ENCODE measurements around the gene CFAP74. TPM values are rescaled to one million over a fixed set of nuclear protein-coding genes. Genes with fewer than 3 reads are reported as not detected.

The CFAP74 gene
- total and polyA plus RNA-seq, 2 of the 13 experiments (the other 11 are each of a cell fraction or from before 2014, with no cell fraction given): 0.27 to 0.62 TPM

GRCh38 chr1:1919304-1920056 lies 84.1 kb downstream of the CFAP74 start (continued):
- TF ChIP-seq NONO (IDR thresholded peaks at IDR 0.05) (no peak), NONO (CRISPR knock-in tag; conservative IDR thresholded peaks at IDR 0.05) (peak; percentile 70), PITX1 (CRISPR knock-in tag; IDR thresholded peaks at IDR 0.05) (0 out of 2 replicates have a peak, but pooled peaks have one; percentile 58), ZHX2 (IDR thresholded peaks at IDR 0.05; ENCODE audit: low read depth) (no peak), ZHX2 (CRISPR knock-in tag; IDR thresholded peaks at IDR 0.05; ENCODE audit: borderline replicate concordance) (no peak), ZNF776 (CRISPR knock-in tag; IDR thresholded peaks at IDR 0.05) (peak; percentile 80; the same call in 1 of the 2 replicates), ISX (CRISPR knock-in tag; conservative IDR thresholded peaks at IDR 0.05) (no peak), KAT8 (CRISPR knock-in tag; IDR thresholded peaks at IDR 0.05) (0 out of 2 replicates have a peak, but pooled peaks have one; percentile 48), ZFP37 (CRISPR knock-in tag; IDR thresholded peaks at IDR 0.05; ENCODE audit: borderline replicate concordance) (peak; percentile 95), GPBP1L1 (CRISPR knock-in tag; IDR thresholded peaks at IDR 0.05) (no peak), IRF2 (CRISPR knock-in tag; IDR thresholded peaks at IDR 0.05) (peak; percentile 48), MXI1 (IDR thresholded peaks at IDR 0.05; ENCODE audit: borderline replicate concordance, low read depth, low read length) (peak; percentile 82; the same call in 1 of the 3 replicates), TAF15 (IDR thresholded peaks at IDR 0.05; ENCODE audit: low read depth, low read length, poor library complexity, severe bottlenecking) (no peak), ZNF282 (IDR thresholded peaks at IDR 0.05; ENCODE audit: partially characterized antibody) (no peak), GABPB1 (CRISPR knock-in tag; IDR thresholded peaks at IDR 0.05) (peak; percentile 55; the same call in 1 of the 2 replicates), ZC3H4 (CRISPR knock-in tag; IDR thresholded peaks at IDR 0.05; ENCODE audit: borderline replicate concordance) (0 out of 2 replicates have a peak, but pooled peaks have one; percentile 6), ZIK1 (CRISPR knock-in tag; IDR thresholded peaks at IDR 0.05; ENCODE audit: borderline replicate concordance, low read depth) (peak; percentile 79; the same call in 1 of the 2 replicates), NR2F6 (IDR thresholded peaks at IDR 0.05) (no peak), NR2F6 (CRISPR knock-in tag; IDR thresholded peaks at IDR 0.05) (no peak; the same call in 1 of the 2 replicates), MED1 (CRISPR knock-in tag; IDR thresholded peaks at IDR 0.05) (peak; percentile 67), NKX3-1 (CRISPR knock-in tag; IDR thresholded peaks at IDR 0.05) (no peak), TOE1 (CRISPR knock-in tag; IDR thresholded peaks at IDR 0.05) (no peak), ADNP (CRISPR knock-in tag; IDR thresholded peaks at IDR 0.05) (no peak), ZNF576 (CRISPR knock-in tag; IDR thresholded peaks at IDR 0.05) (peak; percentile 90; the same call in 1 of the 2 replicates), ZNF879 (CRISPR knock-in tag; IDR thresholded peaks at IDR 0.05) (peak; percentile 51)

All from HepG2 (cell line).